ENCODE results near the gene ICAM1. TPM values are rescaled to one million over a fixed set of nuclear protein-coding genes. Genes with fewer than 3 reads are reported as not detected.
A peak's percentile ranks its signal among the peaks of the same experiment; 100 is the strongest.

ICAM1 gene
- total and polyA plus RNA-seq, 2 of the 13 experiments (the other 11 are each of a cell fraction or from before 2014, with no cell fraction given): 37.9 to 98.4 TPM

GRCh38 chr19:10251792-10252694 is 18.9 kb upstream of the ICAM1 start, which contains the start of gene MRPL4 (continued):
- TF ChIP-seq CREB3 (CRISPR knock-in tag; IDR thresholded peaks at IDR 0.05): peak; percentile 88
- peak; percentile 45; the same call in 1 of the 2 replicates for TF ChIP-seq ZBTB7A (CRISPR knock-in tag; IDR thresholded peaks at IDR 0.05)
- peak; percentile 81 to 90 for TF ChIP-seq HMGXB4 (CRISPR knock-in tag; IDR thresholded peaks at IDR 0.05; ENCODE audit: borderline replicate concordance in 1 of 2, low read depth in 1 of 2)
- TF ChIP-seq SP4 (CRISPR knock-in tag; IDR thresholded peaks at IDR 0.05): peak; percentile 96
- TF ChIP-seq ZFYVE20 (CRISPR knock-in tag; IDR thresholded peaks at IDR 0.05; ENCODE audit: borderline replicate concordance, low read depth): no peak
- TF ChIP-seq SKIL (CRISPR knock-in tag; IDR thresholded peaks at IDR 0.05; ENCODE audit: borderline replicate concordance): peak; percentile 58; the same call in 1 of the 2 replicates
- no peak for TF ChIP-seq TBP (CRISPR knock-in tag; IDR thresholded peaks at IDR 0.05)
- TF ChIP-seq RNF2 (conservative IDR thresholded peaks at IDR 0.05; ENCODE audit: low read depth): peak; percentile 89
- TF ChIP-seq UBTF (CRISPR knock-in tag; IDR thresholded peaks at IDR 0.05): peak; percentile 78
- no peak for TF ChIP-seq ZNF615 (CRISPR knock-in tag; IDR thresholded peaks at IDR 0.05; ENCODE audit: borderline replicate concordance)
- no peak for TF ChIP-seq TCF7 (IDR thresholded peaks at IDR 0.05; ENCODE audit: low read depth)
- TF ChIP-seq ZNF468 (CRISPR knock-in tag; IDR thresholded peaks at IDR 0.05): 0 out of 2 replicates have a peak, but pooled peaks have one; percentile 18
- TF ChIP-seq ZNF800 (CRISPR knock-in tag; IDR thresholded peaks at IDR 0.05): peak; percentile 78; the same call in 1 of the 2 replicates

Measured in HepG2 (cell line).